Measurements from ENCODE around the gene ACAD10.

Gene ACAD10

GRCh38 chr12:111803038-111803626, 117.3 kb downstream of the ACAD10 start:
- no peak overlapping the region for H3K27ac ChIP-seq (ENCODE audit: low read depth, low read length)
- H3K4me3 ChIP-seq (ENCODE audit: low read depth in 1 of 2, low read length in 2 of 2), result no peak overlapping the region
- peaks cover 63% of the 10 kb centered on the region for H3K36me3 ChIP-seq (ENCODE audit: insufficient read depth, low read length)
- no peak overlapping the region for H3K9ac ChIP-seq (ENCODE audit: low read length)
- no peaks in the 10 kb centered on the region for H3K27me3 ChIP-seq (ENCODE audit: control insufficient read depth in 1 of 2, insufficient read depth in 2 of 2, low read length in 2 of 2)
- no peaks in the 10 kb centered on the region for H3K9me3 ChIP-seq (ENCODE audit: low read length)
- H3K4me1 ChIP-seq (ENCODE audit: insufficient read depth, low read length), result no peaks in the 10 kb centered on the region

- H3K9ac ChIP-seq (ENCODE audit: low read length), result no peak overlapping the region
- H3K4me3 ChIP-seq (ENCODE audit: low read depth in 1 of 2, low read length in 2 of 2), result no peak overlapping the region
- peaks cover 66% of the 10 kb centered on the region for H3K36me3 ChIP-seq (ENCODE audit: insufficient read depth, low read length)
- no peaks in the 10 kb centered on the region for H3K9me3 ChIP-seq (ENCODE audit: low read length)
- no peaks in the 10 kb centered on the region for H3K27me3 ChIP-seq (ENCODE audit: control insufficient read depth in 1 of 2, insufficient read depth in 2 of 2, low read length in 2 of 2)
- H3K27ac ChIP-seq (ENCODE audit: low read depth, low read length), result no peak overlapping the region
- no peaks in the 10 kb centered on the region for H3K4me1 ChIP-seq (ENCODE audit: insufficient read depth, low read length)
These were observed 118.0 kb downstream of the ACAD10 start for GRCh38 chr12:111803851-111804250.

- Histone ChIP-seq H3K27ac (ENCODE audit: low read depth, low read length) (no peak overlapping the region), H3K9ac (ENCODE audit: low read length) (no peak overlapping the region), H3K27me3 (ENCODE audit: control insufficient read depth in 1 of 2, insufficient read depth in 2 of 2, low read length in 2 of 2) (no peaks in the 10 kb centered on the region), H3K9me3 (ENCODE audit: low read length) (no peaks in the 10 kb centered on the region), H3K4me3 (ENCODE audit: low read depth in 1 of 2, low read length in 2 of 2) (no peak overlapping the region), H3K4me1 (ENCODE audit: insufficient read depth, low read length) (no peaks in the 10 kb centered on the region), H3K36me3 (ENCODE audit: insufficient read depth, low read length) (peaks cover 67% of the 10 kb centered on the region)
These were observed 120.5 kb downstream of the ACAD10 start for GRCh38 chr12:111806304-111806703.
